Measurements from ENCODE around the gene ERLIN1.

Gene ERLIN1

DNA sequence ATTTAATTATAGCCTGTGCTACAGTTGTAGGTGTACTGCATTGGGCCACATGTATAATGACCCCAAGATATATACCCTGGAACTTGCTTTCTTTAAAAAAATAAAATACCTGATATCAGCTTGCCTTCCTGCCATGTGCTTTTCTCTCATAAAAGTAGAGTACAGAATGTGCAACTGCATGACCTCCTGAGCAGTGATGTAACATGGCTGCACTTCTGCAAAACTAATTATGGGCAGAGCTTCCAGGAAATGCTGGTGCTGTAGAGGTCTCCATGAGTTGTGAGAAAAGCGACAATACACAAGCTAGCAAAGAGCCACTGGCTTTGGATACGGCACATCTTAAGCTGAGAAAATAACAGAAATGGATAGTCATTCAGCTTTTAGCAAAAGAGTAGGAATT lies 6.5 kb upstream of the ERLIN1 start:
- no peak overlapping the region for H2AK5ac ChIP-seq (ENCODE audit: low read length)
- DNase-seq = no peak
- H3K27me3 ChIP-seq (ENCODE audit: insufficient read depth, low read length, poor library complexity) = no peaks in the 10 kb centered on the region
- no peak overlapping the region for H3K23ac ChIP-seq (ENCODE audit: low read length)
- no peak overlapping the region for H2BK5ac ChIP-seq (ENCODE audit: low read length)
- no peaks in the 10 kb centered on the region for H3K79me1 ChIP-seq (ENCODE audit: low read length)
- H3K56ac ChIP-seq (ENCODE audit: low read length) = no peak overlapping the region
- no peak overlapping the region for H3K9ac ChIP-seq (ENCODE audit: low read length)
- H3K4me1 ChIP-seq (ENCODE audit: control insufficient read depth, low read depth, low read length) = no peaks in the 10 kb centered on the region
- H3K4me2 ChIP-seq (ENCODE audit: low read length) = no peak overlapping the region
- no peak overlapping the region for H4K5ac ChIP-seq (ENCODE audit: low read length)
- no peak overlapping the region for H4K8ac ChIP-seq (ENCODE audit: low read depth, low read length)
- no peak overlapping the region for H3K18ac ChIP-seq (ENCODE audit: low read length)
- no peaks in the 10 kb centered on the region for H3K79me2 ChIP-seq (ENCODE audit: control insufficient read depth, insufficient read depth, low read length)
- no peak overlapping the region for H3K27ac ChIP-seq (ENCODE audit: low read depth, low read length)
- peaks cover 2% of the 10 kb centered on the region for H3K36me3 ChIP-seq (ENCODE audit: control insufficient read depth, insufficient read depth, low read length)
- no peak overlapping the region for H2BK15ac ChIP-seq (replicated peaks; ENCODE audit: low read depth)
- WGBS (ENCODE audit: extremely low coverage, insufficient coverage, low lambda C conversion rate) = no CpG with 5 or more reads among the region's 2 CpGs
- no peak overlapping the region for H3K4me3 ChIP-seq (ENCODE audit: low read length)
- no peak overlapping the region for H2BK120ac ChIP-seq (ENCODE audit: low read depth, low read length)
- H3K4ac ChIP-seq (ENCODE audit: low read depth, low read length) = no peak overlapping the region

DNA sequence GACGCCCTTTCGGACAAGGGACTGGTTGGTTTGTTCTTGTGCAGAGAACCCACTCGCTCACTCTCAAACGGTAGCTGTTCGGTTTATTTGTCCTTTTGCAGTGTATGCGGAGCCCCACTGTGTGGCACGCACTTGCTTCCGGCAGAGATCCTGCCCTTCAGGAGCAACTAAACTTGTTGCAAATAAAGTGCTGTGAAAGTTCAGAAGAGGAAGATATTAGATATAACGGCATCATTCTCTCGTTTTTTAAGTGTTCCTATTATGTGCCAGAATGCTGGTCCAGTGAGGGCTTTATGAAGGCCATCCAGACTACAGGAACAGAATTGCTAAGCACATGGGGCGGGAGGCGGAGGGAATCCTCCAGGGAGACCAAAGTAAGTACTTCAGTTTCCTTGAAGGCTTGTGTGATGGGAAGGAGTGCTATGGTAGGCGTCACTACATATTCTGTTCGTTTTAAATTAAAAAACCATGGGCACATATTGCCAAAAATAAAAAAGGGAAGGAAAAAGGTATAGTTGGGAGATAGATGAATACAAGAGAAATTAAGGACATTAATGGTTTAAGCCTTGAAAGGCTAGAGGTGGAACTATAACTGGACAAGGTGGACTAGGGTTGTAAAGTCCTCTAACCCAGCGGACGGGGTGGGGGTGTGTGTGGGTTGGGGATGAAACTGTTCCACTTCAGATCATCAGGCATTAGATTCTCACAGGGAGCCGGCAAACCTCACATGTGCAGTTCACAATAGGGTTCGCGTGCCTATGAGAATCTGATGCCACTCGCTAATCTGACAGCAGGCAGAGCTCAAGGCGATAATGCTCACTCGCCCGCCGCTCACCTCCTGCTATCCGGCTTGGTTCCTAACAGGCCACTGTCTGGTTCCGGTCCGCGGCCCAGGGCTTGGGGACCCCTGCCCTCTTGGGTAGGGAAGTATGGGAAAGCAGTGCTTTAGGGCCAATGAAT lies 704 bp upstream of the ERLIN1 start:
- H2AK5ac ChIP-seq (ENCODE audit: low read length) = no peak overlapping the region
- no peaks in the 10 kb centered on the region for H3K27me3 ChIP-seq (ENCODE audit: insufficient read depth, low read length, poor library complexity)
- H3K18ac ChIP-seq (ENCODE audit: low read length) = no peak overlapping the region
- peaks cover 2% of the 10 kb centered on the region for H3K4me1 ChIP-seq (ENCODE audit: control insufficient read depth, low read depth, low read length)
- peak overlapping the region; percentile 28 for H3K27ac ChIP-seq (ENCODE audit: low read depth, low read length)
- peak overlapping the region; percentile 73 for H2BK5ac ChIP-seq (ENCODE audit: low read length)
- peak overlapping the region; percentile 97 for H3K9ac ChIP-seq (ENCODE audit: low read length)
- H3K4me2 ChIP-seq (ENCODE audit: low read length) = peak overlapping the region; percentile 73
- H3K4me3 ChIP-seq (ENCODE audit: low read length) = peak overlapping the region; percentile 85
- H2BK15ac ChIP-seq (replicated peaks; ENCODE audit: low read depth) = no peak overlapping the region
- H3K79me1 ChIP-seq (ENCODE audit: low read length) = peaks cover 3% of the 10 kb centered on the region
- H3K79me2 ChIP-seq (ENCODE audit: control insufficient read depth, insufficient read depth, low read length) = peaks cover 3% of the 10 kb centered on the region
- no peak overlapping the region for H3K4ac ChIP-seq (ENCODE audit: low read depth, low read length)
- peak overlapping the region; percentile 97 for H3K56ac ChIP-seq (ENCODE audit: low read length)
- H3K23ac ChIP-seq (ENCODE audit: low read length) = peak overlapping the region; percentile 56
- WGBS (ENCODE audit: extremely low coverage, insufficient coverage, low lambda C conversion rate) = no CpG with 5 or more reads among the region's 28 CpGs
- peak overlapping the region; percentile 92 for H4K5ac ChIP-seq (ENCODE audit: low read length)
- H2BK120ac ChIP-seq (ENCODE audit: low read depth, low read length) = no peak overlapping the region
- H4K8ac ChIP-seq (ENCODE audit: low read depth, low read length) = no peak overlapping the region
- DNase-seq = peak; percentile 6
- H3K36me3 ChIP-seq (ENCODE audit: control insufficient read depth, insufficient read depth, low read length) = peaks cover 2% of the 10 kb centered on the region

DNA sequence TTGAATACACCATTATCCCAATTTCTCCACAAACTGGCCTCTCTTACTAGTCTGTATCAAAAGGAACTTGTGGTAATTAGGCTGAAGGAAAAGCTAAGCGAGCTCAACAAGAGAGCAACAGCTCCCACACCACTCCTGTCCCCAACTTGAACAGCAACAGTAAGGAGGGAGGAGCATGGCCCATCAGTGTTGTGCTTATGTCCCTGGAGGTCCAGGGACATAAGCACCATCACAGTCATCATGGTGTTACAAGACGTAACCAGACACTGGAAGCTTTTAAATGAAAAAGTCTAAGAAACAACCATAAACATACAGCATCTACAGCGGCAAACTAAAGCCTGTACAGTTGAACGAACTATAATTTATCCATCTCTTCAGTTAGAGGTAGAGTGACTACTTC lies 989 bp downstream of the ERLIN1 start:
- peak overlapping the region; percentile 96 for H3K9ac ChIP-seq (ENCODE audit: low read length)
- peak overlapping the region; percentile 91 for H3K4me3 ChIP-seq (ENCODE audit: low read length)
- H3K27me3 ChIP-seq (ENCODE audit: insufficient read depth, low read length, poor library complexity) = no peaks in the 10 kb centered on the region
- no peak overlapping the region for H3K23ac ChIP-seq (ENCODE audit: low read length)
- H3K56ac ChIP-seq (ENCODE audit: low read length) = peak overlapping the region; percentile 69
- H2BK15ac ChIP-seq (replicated peaks; ENCODE audit: low read depth) = no peak overlapping the region
- no peaks in the 10 kb centered on the region for H3K36me3 ChIP-seq (ENCODE audit: control insufficient read depth, insufficient read depth, low read length)
- no CpG with 5 or more reads among the region's 4 CpGs for whole genome bisulfite sequencing (ENCODE audit: extremely low coverage, insufficient coverage, low lambda C conversion rate)
- H3K18ac ChIP-seq (ENCODE audit: low read length) = no peak overlapping the region
- DNase-seq = peak; percentile 38
- H2AK5ac ChIP-seq (ENCODE audit: low read length) = no peak overlapping the region
- H4K8ac ChIP-seq (ENCODE audit: low read depth, low read length) = no peak overlapping the region
- no peak overlapping the region for H3K4ac ChIP-seq (ENCODE audit: low read depth, low read length)
- no peak overlapping the region for H3K27ac ChIP-seq (ENCODE audit: low read depth, low read length)
- peaks cover 3% of the 10 kb centered on the region for H3K79me2 ChIP-seq (ENCODE audit: control insufficient read depth, insufficient read depth, low read length)
- no peak overlapping the region for H2BK120ac ChIP-seq (ENCODE audit: low read depth, low read length)
- peaks cover 3% of the 10 kb centered on the region for H3K79me1 ChIP-seq (ENCODE audit: low read length)
- H3K4me1 ChIP-seq (ENCODE audit: control insufficient read depth, low read depth, low read length) = peaks cover 2% of the 10 kb centered on the region
- no peak overlapping the region for H4K5ac ChIP-seq (ENCODE audit: low read length)
- H2BK5ac ChIP-seq (ENCODE audit: low read length) = no peak overlapping the region
- peak overlapping the region; percentile 96 for H3K4me2 ChIP-seq (ENCODE audit: low read length)

DNA sequence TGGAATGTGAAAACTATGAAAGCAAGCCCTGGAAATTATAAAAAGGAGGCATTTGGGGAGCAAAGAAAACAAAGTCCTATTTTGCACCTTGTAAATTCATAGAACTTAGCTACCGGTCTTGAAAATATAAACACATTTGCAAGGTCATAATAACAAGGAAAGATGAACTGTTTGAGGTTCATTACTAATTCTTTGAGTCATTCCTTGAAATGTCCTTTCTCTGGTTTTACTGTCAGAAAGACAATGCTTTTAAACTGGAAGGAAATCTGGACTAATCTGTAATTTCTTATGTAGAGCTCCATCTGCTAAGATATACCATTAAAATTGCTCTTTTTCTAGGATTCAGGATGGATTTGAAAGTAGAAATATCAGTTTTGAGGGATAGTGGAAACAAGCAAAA lies 1.4 kb downstream of the ERLIN1 start:
- Histone ChIP-seq H2BK15ac (replicated peaks; ENCODE audit: low read depth) (no peak overlapping the region), H3K36me3 (ENCODE audit: control insufficient read depth, insufficient read depth, low read length) (no peaks in the 10 kb centered on the region), H4K5ac (ENCODE audit: low read length) (no peak overlapping the region), H2BK120ac (ENCODE audit: low read depth, low read length) (no peak overlapping the region), H3K79me1 (ENCODE audit: low read length) (peaks cover 3% of the 10 kb centered on the region), H2AK5ac (ENCODE audit: low read length) (no peak overlapping the region), H3K27ac (ENCODE audit: low read depth, low read length) (no peak overlapping the region), H3K4ac (ENCODE audit: low read depth, low read length) (no peak overlapping the region), H3K4me1 (ENCODE audit: control insufficient read depth, low read depth, low read length) (peaks cover 2% of the 10 kb centered on the region), H3K23ac (ENCODE audit: low read length) (no peak overlapping the region), H3K9ac (ENCODE audit: low read length) (peak overlapping the region; percentile 96), H3K79me2 (ENCODE audit: control insufficient read depth, insufficient read depth, low read length) (peaks cover 3% of the 10 kb centered on the region), H3K4me2 (ENCODE audit: low read length) (peak overlapping the region; percentile 96), H3K27me3 (ENCODE audit: insufficient read depth, low read length, poor library complexity) (no peaks in the 10 kb centered on the region), H3K4me3 (ENCODE audit: low read length) (no peak overlapping the region), H3K56ac (ENCODE audit: low read length) (no peak overlapping the region), H4K8ac (ENCODE audit: low read depth, low read length) (no peak overlapping the region), H2BK5ac (ENCODE audit: low read length) (no peak overlapping the region), H3K18ac (ENCODE audit: low read length) (no peak overlapping the region)
- WGBS (ENCODE audit: extremely low coverage, insufficient coverage, low lambda C conversion rate) = no CpG with 5 or more reads among the region's 1 CpG
- no peak for DNase-seq

DNA sequence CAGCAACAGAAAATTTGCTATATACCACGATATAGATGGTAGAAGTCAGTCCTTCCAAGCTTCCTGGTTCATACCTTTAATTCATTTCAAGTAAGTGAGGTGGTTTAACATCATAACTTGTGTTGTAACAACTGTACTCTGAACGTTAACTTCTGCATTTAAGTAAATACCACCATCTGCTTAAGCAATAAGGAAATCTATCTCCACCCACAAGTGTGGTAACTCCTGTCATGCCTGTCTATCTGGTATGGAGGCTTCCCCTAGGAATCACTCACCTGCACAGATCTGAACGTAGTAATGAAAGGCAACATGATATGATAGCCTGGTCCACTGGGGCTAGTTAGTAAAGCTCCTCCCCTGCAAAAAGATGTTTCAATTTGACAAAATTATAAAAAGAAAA lies 2.3 kb downstream of the ERLIN1 start:
- no peak for DNase-seq
- peaks cover 3% of the 10 kb centered on the region for H3K79me2 ChIP-seq (ENCODE audit: control insufficient read depth, insufficient read depth, low read length)
- no peak overlapping the region for H3K4me3 ChIP-seq (ENCODE audit: low read length)
- no CpG with 5 or more reads among the region's 3 CpGs for WGBS (ENCODE audit: extremely low coverage, insufficient coverage, low lambda C conversion rate)
- no peak overlapping the region for H3K56ac ChIP-seq (ENCODE audit: low read length)
- H3K23ac ChIP-seq (ENCODE audit: low read length) = no peak overlapping the region
- no peak overlapping the region for H2AK5ac ChIP-seq (ENCODE audit: low read length)
- H3K9ac ChIP-seq (ENCODE audit: low read length) = no peak overlapping the region
- H3K79me1 ChIP-seq (ENCODE audit: low read length) = peaks cover 3% of the 10 kb centered on the region
- H4K5ac ChIP-seq (ENCODE audit: low read length) = no peak overlapping the region
- H3K4me2 ChIP-seq (ENCODE audit: low read length) = no peak overlapping the region
- no peak overlapping the region for H2BK120ac ChIP-seq (ENCODE audit: low read depth, low read length)
- no peak overlapping the region for H2BK15ac ChIP-seq (replicated peaks; ENCODE audit: low read depth)
- no peaks in the 10 kb centered on the region for H3K36me3 ChIP-seq (ENCODE audit: control insufficient read depth, insufficient read depth, low read length)
- peaks cover 2% of the 10 kb centered on the region for H3K4me1 ChIP-seq (ENCODE audit: control insufficient read depth, low read depth, low read length)
- no peak overlapping the region for H3K18ac ChIP-seq (ENCODE audit: low read length)
- H3K27me3 ChIP-seq (ENCODE audit: insufficient read depth, low read length, poor library complexity) = no peaks in the 10 kb centered on the region
- H3K4ac ChIP-seq (ENCODE audit: low read depth, low read length) = no peak overlapping the region
- H4K8ac ChIP-seq (ENCODE audit: low read depth, low read length) = no peak overlapping the region
- H2BK5ac ChIP-seq (ENCODE audit: low read length) = no peak overlapping the region
- H3K27ac ChIP-seq (ENCODE audit: low read depth, low read length) = no peak overlapping the region
